Esophagus muscularis mucosa (tissue), 4 donors: Measurements from ENCODE around the gene PCBP4. TPM values are rescaled to one million over a fixed set of nuclear protein-coding genes. Genes with fewer than 3 reads are reported as not detected.

Experiments used
- DNase-seq: peaks from one replicate; pipeline ENCODE4 v3.0.0-alpha.2; 2017; ENCODE audit errors: extremely low spot score
- H3K27ac ChIP-seq, 4 donors: fragments of 200-600 bp; sonication (generic); replicated peaks in 1 of 4; 1 replicate in 3 of 4; 2 replicates in 1 of 4; pipeline ENCODE4 v1.5.1; 2016 to 2019; ENCODE audit warnings: mild to moderate bottlenecking in 1 of 4
- H3K27me3 ChIP-seq, 4 donors: fragments of 200-600 bp; sonication (generic); one replicate each; pipeline versions ENCODE4 v1.5.1 to v1.6.0; 2016 to 2019
- H3K36me3 ChIP-seq, 4 donors: fragments of 200-600 bp; sonication (generic); one replicate each; pipeline ENCODE4 v1.5.1; 2016 to 2019
- H3K4me1 ChIP-seq, 4 donors: fragments of 200-600 bp; sonication (generic); one replicate each; pipeline ENCODE4 v1.5.1; 2016 to 2019
- H3K4me3 ChIP-seq, 4 donors: fragments of 200-600 bp; sonication (generic); 1 replicate in 2 of 4; 2 replicates in 2 of 4; pipeline ENCODE4 v1.5.1; 2016 to 2019; ENCODE audit warnings: mild to moderate bottlenecking in 4 of 4, moderate library complexity in 1 of 4
- H3K9me3 ChIP-seq, 4 donors: fragments of 200-600 bp; sonication (generic); 1 replicate in 3 of 4; 2 replicates in 1 of 4; pipeline ENCODE4 v1.5.1; 2016 to 2019
- CTCF ChIP-seq, 3 experiments: fragments of 200-600 bp in 2 of 3; fragments of 450-650 bp in 1 of 3; sonication (generic) in 2 of 3; IDR thresholded peaks; one replicate each; pipeline ENCODE4 v1.5.1; 2017 to 2019; ENCODE audit warnings: antibody characterized with exemption in 3 of 3, mild to moderate bottlenecking in 2 of 3, moderate library complexity in 1 of 3
- EP300 ChIP-seq: sonication (generic); formaldehyde crosslinking; IDR thresholded peaks from one replicate; pipeline ENCODE4 v1.6.1; 2017; ENCODE audit warnings: antibody characterized with exemption
- POLR2A ChIP-seq: fragments of 450-650 bp; IDR thresholded peaks from one replicate; pipeline ENCODE4 v1.6.1; 2017; ENCODE audit warnings: antibody characterized with exemption, moderate library complexity, mild to moderate bottlenecking, low read depth
- POLR2AphosphoS5 ChIP-seq, 2 donors: sonication (generic); formaldehyde crosslinking; IDR thresholded peaks; one replicate each; pipeline ENCODE4 v1.6.1; 2017; ENCODE audit warnings: antibody characterized with exemption in 2 of 2
- WGBS: methylation state at CpG from one replicate; pipeline ENCODE4 v1.1.5; 2018; 5-methylcytosine and 5-hydroxymethylcytosine counted together
- intact Hi-C: fragments of 100-400 bp; cut with DNase I; formaldehyde crosslinking; loops from one replicate; pipeline ENCODE4 v1.15.1; 2023
- small RNA-seq, 3 donors: library from RNA; depleted of rRNA; stranded (forward); fragments of <200 nt; gene quantifications; one replicate each; pipeline ENCODE3, GENCODE V24; 2016
- total RNA-seq, 4 donors: library from RNA; depleted of rRNA; stranded (reverse); fragments of >200 nt; gene quantifications; one replicate each; pipeline versions ENCODE4 v1.1.0 to v1.2.1, GENCODE V29; 2016

Gene PCBP4
- total RNA-seq, 4 donors from 2014 or later = 54.4 to 378 (median 139) TPM

GRCh38 chr3:51927061-51927977 lies 39.9 kb downstream of the PCBP4 start:
- Histone ChIP-seq H3K27ac (no peak overlapping the region), H3K36me3 (peaks cover 0 to 11% (median under 1%) of the 10 kb centered on the region in 4 donors), H3K9me3 (no peaks in the 10 kb centered on the region), H3K27me3 (no peaks in the 10 kb centered on the region), H3K4me1 (no peaks in the 10 kb centered on the region), H3K4me3 (no peak overlapping the region)
- 90% methylated on average over 5 of the region's 5 CpGs for WGBS
- DNase-seq = no peak
- intact Hi-C loops = no loop called here
- TF ChIP-seq POLR2AphosphoS5 (IDR thresholded peaks at IDR 0.05) (no peak), CTCF (IDR thresholded peaks at IDR 0.05) (no peak), POLR2A (no peak), EP300 (no peak)

- no peak for DNase-seq
- H3K36me3 ChIP-seq = no peaks in the 10 kb centered on the region
- no peaks in the 10 kb centered on the region for H3K9me3 ChIP-seq
- 70% methylated on average over 11 of the region's 11 CpGs for WGBS
- H3K27me3 ChIP-seq = peaks cover 0 to 10% (median 0%) of the 10 kb centered on the region in 4 donors
- H3K4me3 ChIP-seq = no peak overlapping the region
- intact Hi-C loops = no loop called here
- H3K4me1 ChIP-seq = peaks cover 0 to 5% (median 0%) of the 10 kb centered on the region in 4 donors
- TF ChIP-seq CTCF (IDR thresholded peaks at IDR 0.05) (no peak), EP300 (no peak), POLR2AphosphoS5 (IDR thresholded peaks at IDR 0.05) (no peak), POLR2A (no peak)
- H3K27ac ChIP-seq = no peak overlapping the region
These were observed 46.1 kb downstream of the PCBP4 start for GRCh38 chr3:51921081-51921578.

GRCh38 chr3:51916418-51916817 lies 50.8 kb downstream of the PCBP4 start:
- WGBS = 24% methylated on average over 5 of the region's 5 CpGs
- Histone ChIP-seq H3K9me3 (no peaks in the 10 kb centered on the region), H3K4me1 (peaks cover 0 to 5% (median 0%) of the 10 kb centered on the region in 4 donors), H3K27me3 (peaks cover 0 to 10% (median 0%) of the 10 kb centered on the region in 4 donors), H3K27ac (no peak overlapping the region), H3K36me3 (no peaks in the 10 kb centered on the region), H3K4me3 (no peak overlapping the region)
- no peak for TF ChIP-seq POLR2AphosphoS5 (IDR thresholded peaks at IDR 0.05)
- TF ChIP-seq CTCF (IDR thresholded peaks at IDR 0.05) = no peak
- TF ChIP-seq POLR2A = no peak
- TF ChIP-seq EP300 = no peak
- intact Hi-C loops = no loop called here
- no peak for DNase-seq

- no peaks in the 10 kb centered on the region for H3K36me3 ChIP-seq
- no peak overlapping the region for H3K4me3 ChIP-seq
- DNase-seq = no peak
- no peaks in the 10 kb centered on the region for H3K27me3 ChIP-seq
- WGBS = 81% methylated on average over 4 of the region's 4 CpGs
- no peaks in the 10 kb centered on the region for H3K4me1 ChIP-seq
- H3K9me3 ChIP-seq = peaks cover 0 to 11% (median 0%) of the 10 kb centered on the region in 4 donors
- no peak overlapping the region for H3K27ac ChIP-seq
- intact Hi-C loops = no loop called here
- TF ChIP-seq POLR2AphosphoS5 (IDR thresholded peaks at IDR 0.05) (no peak), EP300 (no peak)
These were observed 59.2 kb downstream of the PCBP4 start for GRCh38 chr3:51908026-51908425.

Small RNAs within 50 kb of the gene (small RNA-seq; reads per million reads assigned to genes)
- 0 reads per million in 3 donors for gene AC115284.1

Other genes with a start within 250 kb of the PCBP4 start
- not detected for gene IQCF6, start 188.2 kb downstream of the PCBP4 start, total RNA-seq
- gene IQCF2, start 105.8 kb downstream of the PCBP4 start, total RNA-seq = not detected
- not detected for gene IQCF5, start 91.9 kb downstream of the PCBP4 start, total RNA-seq
- not detected for gene IQCF1, start 64.1 kb downstream of the PCBP4 start, total RNA-seq
- 10 to 100 TPM in 3 of 4 donors, 1 to 10 TPM in 1; 9.6 to 20.7 (median 15.5) TPM for gene RRP9, start 25.6 kb downstream of the PCBP4 start, total RNA-seq
- gene PARP3, start 25.1 kb downstream of the PCBP4 start, total RNA-seq = 10 to 100 TPM; 22.9 to 37.9 (median 30.1) TPM
- under 1 TPM; 0.11 to 0.42 (median 0.18) TPM for gene GPR62, start 12.1 kb downstream of the PCBP4 start, total RNA-seq
- 10 to 100 TPM; 41.8 to 49.5 (median 46.9) TPM for gene ABHD14B, start 6.6 kb upstream of the PCBP4 start, total RNA-seq
- gene ABHD14A, start 7.6 kb upstream of the PCBP4 start, total RNA-seq = 10 to 100 TPM in 3 of 4 donors, 1 to 10 TPM in 1; 10.0 to 22.3 (median 15.8) TPM
- gene ACY1, start 16.1 kb upstream of the PCBP4 start, total RNA-seq = 10 to 100 TPM in 3 of 4 donors, 1 to 10 TPM in 1; 10.0 to 19.2 (median 15.8) TPM
- gene RPL29, start 28.4 kb upstream of the PCBP4 start, total RNA-seq = 1,000 to 10,000 TPM in 3 of 4 donors, 100 to 1,000 TPM in 1; 786 to 1,908 (median 1,382) TPM
- 10 to 100 TPM in 3 of 4 donors, 1 to 10 TPM in 1; 10.0 to 23.5 (median 15.9) TPM for gene DUSP7, start 89.1 kb upstream of the PCBP4 start, total RNA-seq
- 1 to 10 TPM in 3 of 4 donors, under 1 TPM in 1; 0.71 to 2.1 (median 1.2) TPM for gene POC1A, start 187.0 kb upstream of the PCBP4 start, total RNA-seq
- 10 to 100 TPM; 31.1 to 50.5 (median 38.9) TPM for gene ALAS1, start 230.7 kb upstream of the PCBP4 start, total RNA-seq